WI38 (cell line): Measurements from ENCODE around the gene SLX4IP.

ENCODE experiments used
- H3K4me3 ChIP-seq: 2 replicates; pipeline ENCODE4 v1.5.1; 2011; ENCODE audit warnings: low read depth, mild to moderate bottlenecking, control low read depth, low read length
- TF ChIP-seq, protein P1 (sequence below): IDR thresholded peaks from 2 replicates; pipeline ENCODE4 v1.5.1; 2012; ENCODE audit warnings: low read depth, mild to moderate bottlenecking, control low read depth, low read length

SLX4IP gene

DNA sequence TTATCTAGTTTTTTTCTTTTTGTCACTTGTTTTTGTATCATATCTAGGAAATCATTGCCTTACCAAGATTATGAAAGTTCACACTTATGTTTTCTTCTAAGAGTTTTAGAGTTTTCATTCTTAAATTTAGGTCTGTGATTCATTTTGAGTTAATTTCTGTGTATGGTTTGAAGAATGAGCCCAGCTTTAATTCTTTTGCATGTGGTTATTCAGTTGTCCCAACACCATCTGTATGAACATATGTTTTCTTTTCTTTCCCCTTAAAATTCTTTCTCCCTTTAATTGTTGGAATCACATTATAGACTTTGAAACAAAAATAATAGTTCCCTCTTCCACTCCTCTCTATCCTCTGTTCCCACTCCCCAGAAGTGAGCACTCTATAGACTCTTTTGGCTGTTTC, 85.4 kb downstream of the SLX4IP start:
- TF ChIP-seq, protein P1, sequence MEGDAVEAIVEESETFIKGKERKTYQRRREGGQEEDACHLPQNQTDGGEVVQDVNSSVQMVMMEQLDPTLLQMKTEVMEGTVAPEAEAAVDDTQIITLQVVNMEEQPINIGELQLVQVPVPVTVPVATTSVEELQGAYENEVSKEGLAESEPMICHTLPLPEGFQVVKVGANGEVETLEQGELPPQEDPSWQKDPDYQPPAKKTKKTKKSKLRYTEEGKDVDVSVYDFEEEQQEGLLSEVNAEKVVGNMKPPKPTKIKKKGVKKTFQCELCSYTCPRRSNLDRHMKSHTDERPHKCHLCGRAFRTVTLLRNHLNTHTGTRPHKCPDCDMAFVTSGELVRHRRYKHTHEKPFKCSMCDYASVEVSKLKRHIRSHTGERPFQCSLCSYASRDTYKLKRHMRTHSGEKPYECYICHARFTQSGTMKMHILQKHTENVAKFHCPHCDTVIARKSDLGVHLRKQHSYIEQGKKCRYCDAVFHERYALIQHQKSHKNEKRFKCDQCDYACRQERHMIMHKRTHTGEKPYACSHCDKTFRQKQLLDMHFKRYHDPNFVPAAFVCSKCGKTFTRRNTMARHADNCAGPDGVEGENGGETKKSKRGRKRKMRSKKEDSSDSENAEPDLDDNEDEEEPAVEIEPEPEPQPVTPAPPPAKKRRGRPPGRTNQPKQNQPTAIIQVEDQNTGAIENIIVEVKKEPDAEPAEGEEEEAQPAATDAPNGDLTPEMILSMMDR, result no peak
- no peak overlapping the region; the same call in 1 of the 2 replicates for H3K4me3 ChIP-seq

DNA sequence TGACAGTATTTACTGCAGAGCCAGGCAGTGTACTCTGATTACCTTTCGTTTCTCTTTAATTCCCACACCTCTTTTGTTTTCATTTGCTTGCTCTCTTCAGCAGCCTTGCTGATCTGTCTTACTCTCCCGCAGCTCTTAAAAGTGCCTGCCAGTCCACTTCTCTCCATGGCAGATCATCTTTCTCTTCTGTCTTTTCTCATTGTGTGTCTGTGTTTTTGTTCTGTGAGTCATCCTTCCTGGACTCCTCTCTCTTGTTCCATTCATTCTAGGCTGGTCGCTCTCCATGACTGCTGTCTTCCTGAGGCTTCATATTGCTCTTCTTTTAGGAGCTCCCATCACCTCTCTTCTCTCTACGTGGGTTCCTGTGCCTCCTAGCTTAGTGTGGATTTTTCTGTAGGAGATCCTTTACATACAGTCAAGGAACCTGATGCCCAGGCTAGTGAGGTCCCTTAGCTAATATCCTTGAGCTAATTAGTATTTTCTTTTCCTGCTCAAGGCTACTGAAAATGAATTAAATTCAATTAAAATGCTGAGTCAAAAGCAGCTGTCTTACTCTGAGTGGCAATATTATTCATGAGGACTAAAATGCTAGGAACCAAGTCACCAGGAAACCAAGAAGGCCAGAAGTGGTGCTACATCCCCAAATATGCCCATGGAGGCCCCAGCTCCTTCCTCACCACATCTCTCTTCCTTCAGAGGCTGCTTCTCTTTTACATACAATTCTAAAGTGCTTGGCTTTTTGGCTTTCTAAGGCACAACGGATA, 86.1 kb downstream of the SLX4IP start:
- peak overlapping the region; percentile 16; the same call in 1 of the 2 replicates for H3K4me3 ChIP-seq
- TF ChIP-seq, protein P1, result no peak

DNA sequence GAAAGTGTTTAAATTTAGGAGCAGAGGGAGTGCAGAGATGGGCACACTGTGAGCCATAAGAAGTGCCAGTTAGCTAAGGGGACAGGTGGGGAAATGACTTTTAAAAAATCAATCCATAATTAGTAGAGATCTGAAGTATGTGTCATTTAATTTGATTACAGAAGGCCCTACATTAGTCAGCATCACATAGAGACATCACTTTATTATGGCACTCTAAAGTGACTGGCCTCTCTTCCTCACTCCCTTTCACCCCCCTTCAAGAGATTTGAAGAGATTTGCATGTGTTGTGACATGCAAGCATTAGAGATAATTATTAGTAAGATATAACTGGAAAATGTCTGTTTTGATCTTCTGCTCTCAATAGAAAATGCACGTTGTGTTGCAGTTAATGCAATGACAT, 86.7 kb downstream of the SLX4IP start:
- H3K4me3 ChIP-seq, result no peak overlapping the region
- TF ChIP-seq, protein P1, result no peak

DNA sequence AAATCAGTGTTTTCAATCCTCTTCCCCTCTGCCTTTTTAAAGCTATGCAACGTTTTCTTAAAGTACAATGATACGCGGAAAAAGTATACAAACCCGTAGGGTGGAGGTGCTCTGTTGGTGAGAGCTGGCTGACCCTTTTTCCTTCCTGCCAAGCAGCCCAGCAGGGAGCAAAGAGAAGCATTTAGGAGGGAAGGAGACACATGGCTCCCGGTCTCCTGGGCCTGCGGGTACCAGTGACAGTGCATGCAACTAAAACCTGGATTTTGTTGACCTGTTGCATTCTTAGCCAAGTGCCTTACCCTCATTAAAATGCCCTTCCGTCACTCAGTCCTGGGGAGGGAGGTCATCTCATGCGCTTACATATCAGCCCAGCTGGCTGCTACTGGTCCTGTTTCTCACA, 87.2 kb downstream of the SLX4IP start:
- TF ChIP-seq, protein P1, result no peak
- no peak overlapping the region for H3K4me3 ChIP-seq

DNA sequence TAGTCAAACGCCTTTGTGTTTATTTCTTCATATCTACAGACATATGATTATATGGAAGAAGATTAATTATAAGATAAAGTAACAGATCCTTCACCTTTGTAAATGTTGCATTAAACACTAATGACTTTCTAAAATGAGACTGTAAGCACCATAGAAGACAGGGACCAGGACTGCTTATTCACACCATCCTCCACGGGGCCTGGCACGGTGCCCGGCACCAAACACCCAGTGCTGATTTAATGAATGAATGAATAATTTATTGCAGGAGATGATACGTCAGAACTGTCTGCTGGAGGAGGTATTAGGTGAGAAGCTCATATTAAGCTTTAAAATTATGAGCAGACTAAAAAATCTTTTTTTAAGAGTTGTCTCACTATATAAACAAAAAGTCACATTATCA, 88.3 kb downstream of the SLX4IP start:
- no peak overlapping the region for H3K4me3 ChIP-seq
- TF ChIP-seq, protein P1, result no peak

DNA sequence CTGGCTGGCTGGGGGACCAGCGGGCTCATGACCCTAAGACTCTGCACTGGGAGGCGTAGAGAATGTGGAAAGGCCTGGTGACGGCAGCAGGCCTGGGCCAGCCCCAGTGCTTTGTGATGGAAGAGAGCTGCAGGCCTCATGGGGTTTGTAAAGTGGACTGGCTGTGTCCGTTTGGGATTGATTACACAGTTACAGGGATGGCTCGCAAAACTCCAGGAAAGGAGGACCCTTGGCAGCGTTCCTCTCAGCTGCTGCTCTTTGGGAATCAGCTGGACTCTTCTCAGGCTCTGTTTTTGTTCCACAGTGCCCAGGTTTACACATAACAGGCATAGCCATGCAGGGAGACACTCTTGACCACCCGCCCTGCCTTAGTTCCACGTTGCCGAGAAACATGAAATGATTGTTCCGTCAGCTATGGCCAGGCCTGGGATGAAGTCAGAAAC, 89.0 kb downstream of the SLX4IP start:
- no peak overlapping the region for H3K4me3 ChIP-seq
- TF ChIP-seq, protein P1, result no peak

DNA sequence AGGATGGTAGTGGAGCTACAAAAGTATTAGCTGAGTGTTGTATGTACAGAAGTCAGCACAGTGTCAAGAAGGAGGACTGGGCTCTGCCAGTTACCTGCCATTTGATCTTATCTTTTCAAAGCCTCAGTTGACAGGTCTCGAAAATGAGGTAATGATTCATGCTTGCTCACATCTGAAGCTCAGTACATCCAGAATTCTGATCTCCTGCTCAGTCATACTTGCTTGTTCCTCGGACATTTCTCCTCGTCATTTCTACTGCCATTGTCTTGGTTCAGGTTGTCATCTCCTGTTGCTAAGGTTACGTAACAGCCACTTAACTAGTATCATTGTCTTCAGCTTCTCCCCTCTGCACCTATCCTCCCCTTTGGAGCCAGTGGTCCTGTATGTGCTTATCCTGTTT, 89.5 kb downstream of the SLX4IP start:
- no peak overlapping the region for H3K4me3 ChIP-seq
- TF ChIP-seq, protein P1, result no peak
